Fibroblast of mammary gland (primary cell): Measurements from ENCODE around the gene C6orf47.

Experiments
- DNase-seq: peaks from one replicate; pipeline ENCODE4 v3.0.0-alpha.2; 2010; ENCODE audit warnings: low read depth
- H3K4me3 ChIP-seq: 2 replicates; pipeline ENCODE4 v1.5.1; 2011; ENCODE audit warnings: low read depth, mild to moderate bottlenecking, low read length, moderate library complexity; ENCODE audit not compliant: control insufficient read depth
- CTCF ChIP-seq: conservative IDR thresholded peaks from 2 replicates; pipeline ENCODE4 v1.5.1; 2011; ENCODE audit warnings: low read depth, low read length, inconsistent platforms; ENCODE audit not compliant: control insufficient read depth, insufficient read depth

Gene C6orf47

GRCh38 chr6:31692886-31693285, 32.3 kb upstream of the C6orf47 start:
- no peak for DNase-seq
- TF ChIP-seq CTCF, result no peak
- H3K4me3 ChIP-seq, result no peak overlapping the region

GRCh38 chr6:31692353-31692752, 31.8 kb upstream of the C6orf47 start:
- TF ChIP-seq CTCF, result no peak
- no peak for DNase-seq
- no peak overlapping the region for H3K4me3 ChIP-seq

- no peak for DNase-seq
- TF ChIP-seq CTCF, result no peak
- H3K4me3 ChIP-seq, result no peak overlapping the region
Measured at GRCh38 chr6:31691564-31692108, 31.1 kb upstream of the C6orf47 start.

GRCh38 chr6:31691078-31691463, 30.5 kb upstream of the C6orf47 start:
- no peak overlapping the region for H3K4me3 ChIP-seq
- no peak for DNase-seq
- no peak for TF ChIP-seq CTCF

- no peak for TF ChIP-seq CTCF
- DNase-seq, result no peak
- no peak overlapping the region for H3K4me3 ChIP-seq
Measured at GRCh38 chr6:31690231-31691077, 29.9 kb upstream of the C6orf47 start.

GRCh38 chr6:31689249-31690110, 28.9 kb upstream of the C6orf47 start:
- no peak overlapping the region for H3K4me3 ChIP-seq
- DNase-seq, result no peak
- TF ChIP-seq CTCF, result peak; percentile 45
